ENCODE data around the gene CEBPG.

CEBPG gene

GRCh38 chr19:33382006-33382405, 8.5 kb downstream of the CEBPG start:
- DNase-seq (ENCODE audit: low spot score) = no peak

- DNase-seq (ENCODE audit: low spot score) = no peak
These were observed 9.5 kb downstream of the CEBPG start for GRCh38 chr19:33382982-33383381.

GRCh38 chr19:33383720-33384292, 10.3 kb downstream of the CEBPG start:
- DNase-seq (ENCODE audit: low spot score) = no peak

GRCh38 chr19:33384983-33385382, 11.5 kb downstream of the CEBPG start:
- DNase-seq (ENCODE audit: low spot score) = no peak

- no peak for DNase-seq (ENCODE audit: low spot score)
These were observed 12.4 kb downstream of the CEBPG start for GRCh38 chr19:33385956-33386355.

- no peak for DNase-seq (ENCODE audit: low spot score)
These were observed 12.9 kb downstream of the CEBPG start for GRCh38 chr19:33386361-33386858.

GRCh38 chr19:33387351-33388230, 14.1 kb downstream of the CEBPG start:
- DNase-seq (ENCODE audit: low spot score) = no peak

- peak; percentile 42 for DNase-seq (ENCODE audit: low spot score)
These were observed 14.8 kb downstream of the CEBPG start for GRCh38 chr19:33388231-33388724.

GRCh38 chr19:33388725-33389420, 15.4 kb downstream of the CEBPG start:
- peak; percentile 31 for DNase-seq (ENCODE audit: low spot score)

- DNase-seq (ENCODE audit: low spot score) = no peak
These were observed 16.1 kb downstream of the CEBPG start for GRCh38 chr19:33389421-33390100.

GRCh38 chr19:33390101-33390907, 16.8 kb downstream of the CEBPG start:
- peak; percentile 73 for DNase-seq (ENCODE audit: low spot score)

GRCh38 chr19:33390908-33391630, 17.6 kb downstream of the CEBPG start:
- no peak for DNase-seq (ENCODE audit: low spot score)

GRCh38 chr19:33391631-33392249, 18.2 kb downstream of the CEBPG start:
- no peak for DNase-seq (ENCODE audit: low spot score)

- no peak for DNase-seq (ENCODE audit: low spot score)
These were observed 19.1 kb downstream of the CEBPG start for GRCh38 chr19:33392341-33393285.

GRCh38 chr19:33393286-33394005, 19.9 kb downstream of the CEBPG start:
- DNase-seq (ENCODE audit: low spot score) = no peak

GRCh38 chr19:33394006-33394722, 20.7 kb downstream of the CEBPG start:
- no peak for DNase-seq (ENCODE audit: low spot score)

Measured in globus pallidus (tissue), 1 donor.